Thymus (tissue), 11 donors: ENCODE results near the gene CNKSR3. TPM values are rescaled to one million over a fixed set of nuclear protein-coding genes. Genes with fewer than 3 reads are reported as not detected.
"Not testable (repeated sequence)": the region's sequence is repeated elsewhere in the genome, so short reads cannot be mapped to it uniquely, and the experiment has no call there.

Experiments used
- DNase-seq, 9 donors: peaks; one replicate each; pipeline ENCODE4 v3.0.0-alpha.2; 2013; ENCODE audit warnings: low spot score in 9 of 9, low read depth in 6 of 9, missing footprints in 1 of 9
- H3K27ac ChIP-seq, 2 donors: one replicate each; pipeline ENCODE4 v1.5.1; 2013; ENCODE audit warnings: control low read depth in 1 of 2, low read depth in 1 of 2, low read length in 1 of 2, mild to moderate bottlenecking in 1 of 2, moderate library complexity in 1 of 2
- H3K27me3 ChIP-seq, 2 donors: one replicate each; pipeline ENCODE4 v1.5.1; 2013; ENCODE audit warnings: low read length in 1 of 2; ENCODE audit not compliant: control insufficient read depth in 2 of 2, insufficient read depth in 1 of 2
- H3K36me3 ChIP-seq, 2 donors: one replicate each; pipeline ENCODE4 v1.5.1; 2013; ENCODE audit warnings: low read length in 1 of 2, mild to moderate bottlenecking in 1 of 2, moderate library complexity in 1 of 2; ENCODE audit not compliant: control insufficient read depth in 2 of 2, insufficient read depth in 2 of 2
- H3K4me1 ChIP-seq, 2 donors: one replicate each; pipeline ENCODE4 v1.5.1; 2013; ENCODE audit warnings: low read length in 2 of 2; ENCODE audit not compliant: control insufficient read depth in 2 of 2, insufficient read depth in 2 of 2
- H3K4me3 ChIP-seq, 2 donors: one replicate each; pipeline ENCODE4 v1.5.1; 2013; ENCODE audit warnings: low read length in 2 of 2, control low read depth in 1 of 2, mild to moderate bottlenecking in 1 of 2
- H3K9me3 ChIP-seq, 2 donors: one replicate each; pipeline ENCODE4 v1.5.1; 2013; ENCODE audit warnings: low read length in 1 of 2, mild to moderate bottlenecking in 1 of 2; ENCODE audit not compliant: control insufficient read depth in 2 of 2, insufficient read depth in 1 of 2
- WGBS: extraction: QIAGEN DNeasy Blood & Tissue Kit; methylation state at CpG from one replicate; pipeline ENCODE4 v1.1.7; 2013; 5-methylcytosine and 5-hydroxymethylcytosine counted together
- polyA plus RNA-seq: library from polyadenylated mRNA; stranded (reverse); fragments of 200-250 nt; gene quantifications from one replicate; pipeline ENCODE4 v1.2.3, GENCODE V29; 2013
- total RNA-seq: library from RNA; stranded (reverse); fragments of 120-200 nt; gene quantifications from one replicate; pipeline ENCODE4 v1.2.4, GENCODE V29; 2013
- donor health status: healthy.

CNKSR3 gene
- total and polyA plus RNA-seq, 2 donors, result 5.4 to 8.2 TPM

- Histone ChIP-seq H3K4me1 (no peaks in the 10 kb centered on the region), H3K27ac (no peak overlapping the region), H3K9me3 (no peaks in the 10 kb centered on the region), H3K4me3 (no peak overlapping the region), H3K27me3 (no peaks in the 10 kb centered on the region), H3K36me3 (no peaks in the 10 kb centered on the region)
- WGBS, result 98% methylated on average over 6 of the region's 6 CpGs
- no peak for DNase-seq
Observed at GRCh38 chr6:154518396-154518795, 7.9 kb upstream of the CNKSR3 start.

DNA sequence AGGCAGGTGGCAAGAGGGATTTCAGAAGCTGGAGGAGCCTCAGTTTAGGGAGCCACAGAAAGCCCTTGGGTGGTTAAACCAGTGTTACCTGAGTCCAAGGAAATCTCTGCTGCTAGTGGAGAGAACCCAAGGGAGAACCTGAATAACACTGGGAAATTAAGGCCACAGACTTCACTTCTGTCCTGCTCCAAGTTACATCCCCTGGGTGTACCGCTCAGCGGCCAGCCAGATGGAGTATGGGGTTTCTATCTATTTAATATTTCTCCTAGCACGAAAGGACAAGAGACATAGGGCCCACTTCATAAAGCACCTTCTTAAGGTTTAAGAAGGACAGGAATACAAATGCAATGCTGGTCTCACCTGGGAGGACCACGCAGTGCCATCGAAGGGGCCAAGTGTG is 5.8 kb upstream of the CNKSR3 start:
- no peak overlapping the region for H3K4me3 ChIP-seq
- WGBS, result 78% methylated on average over 5 of the region's 5 CpGs
- no peaks in the 10 kb centered on the region for H3K4me1 ChIP-seq
- no peak for DNase-seq
- peak overlapping the region in 1 of 2 donors; percentile 52 for H3K27ac ChIP-seq
- H3K27me3 ChIP-seq, result peaks cover 0 to 2% of the 10 kb centered on the region in 2 donors
- no peaks in the 10 kb centered on the region for H3K9me3 ChIP-seq
- H3K36me3 ChIP-seq, result no peaks in the 10 kb centered on the region

GRCh38 chr6:154515826-154516225 is 5.3 kb upstream of the CNKSR3 start:
- no peaks in the 10 kb centered on the region for H3K9me3 ChIP-seq
- no peaks in the 10 kb centered on the region for H3K36me3 ChIP-seq
- DNase-seq, result no peak
- peak overlapping the region in 1 of 2 donors; percentile 52 for H3K27ac ChIP-seq
- no peak overlapping the region for H3K4me3 ChIP-seq
- H3K4me1 ChIP-seq, result no peaks in the 10 kb centered on the region
- peaks cover 0 to 6% of the 10 kb centered on the region in 2 donors for H3K27me3 ChIP-seq
- WGBS, result 90% methylated on average over 7 of the region's 7 CpGs

DNA sequence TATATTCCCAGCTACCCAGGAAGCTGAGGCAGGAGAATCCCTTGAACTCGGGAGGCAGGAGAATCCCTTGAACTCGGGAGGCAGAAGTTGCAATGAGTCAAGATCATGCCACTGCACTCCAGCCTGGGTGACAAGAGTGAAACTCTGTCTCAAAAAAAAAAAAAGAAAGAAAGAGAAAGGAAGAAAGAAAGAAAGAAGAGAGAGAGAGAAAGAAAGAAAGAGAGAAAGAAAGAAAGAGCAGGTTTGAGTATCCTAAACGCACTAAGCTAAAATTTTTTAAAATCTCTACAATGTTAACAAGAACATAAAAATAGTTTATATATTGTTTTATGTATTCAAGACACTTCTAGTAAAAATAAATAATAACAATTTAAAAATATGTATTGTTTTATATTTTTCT is 4.6 kb upstream of the CNKSR3 start:
- H3K9me3 ChIP-seq, H3K4me3 ChIP-seq, H3K36me3 ChIP-seq, H3K4me1 ChIP-seq, H3K27ac ChIP-seq, DNase-seq: not testable (repeated sequence)
- 99% methylated on average over 3 of the region's 3 CpGs for WGBS
- peaks cover 4 to 14% of the 10 kb centered on the region in 2 donors for H3K27me3 ChIP-seq

GRCh38 chr6:154514481-154514880 is 4.0 kb upstream of the CNKSR3 start:
- Histone ChIP-seq H3K9me3 (no peaks in the 10 kb centered on the region), H3K4me3 (no peak overlapping the region), H3K27me3 (peaks cover 5 to 20% of the 10 kb centered on the region in 2 donors), H3K27ac (no peak overlapping the region), H3K4me1 (peaks cover 4 to 5% of the 10 kb centered on the region in 2 donors), H3K36me3 (no peaks in the 10 kb centered on the region)
- 96% methylated on average over 3 of the region's 3 CpGs for WGBS
- DNase-seq, result no peak

DNA sequence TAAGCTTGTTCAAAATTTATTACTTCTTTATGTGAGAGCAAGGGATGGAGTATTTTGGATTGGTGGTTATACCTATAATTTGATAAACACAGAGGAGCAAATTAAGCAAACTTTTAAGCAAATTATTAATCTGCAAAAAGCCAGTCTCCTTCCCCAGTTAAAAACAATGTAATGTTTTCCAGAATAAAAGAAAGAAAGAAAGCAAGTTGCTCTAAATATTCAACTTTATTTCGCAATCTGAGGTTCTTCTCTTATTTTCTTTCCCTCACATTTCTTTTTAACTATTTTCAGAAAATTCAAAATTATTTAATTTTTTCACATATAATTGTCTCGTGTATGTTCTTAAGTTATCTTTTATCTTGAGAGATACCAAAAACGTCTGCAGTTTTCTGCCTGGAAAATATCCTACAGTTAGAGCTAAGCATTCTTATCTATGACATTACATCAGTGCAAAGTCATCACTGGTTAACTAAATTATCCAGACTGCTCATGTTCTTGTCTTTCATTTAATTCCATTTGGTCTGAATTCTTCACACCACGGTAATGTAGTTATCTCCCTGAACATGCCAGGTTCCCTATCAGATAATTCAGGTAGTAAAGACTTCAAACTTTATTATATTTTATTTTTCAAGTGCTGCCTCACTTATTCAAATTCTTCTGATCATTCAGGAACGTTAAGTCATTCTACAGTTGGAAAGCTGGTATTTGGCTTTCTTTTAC is 3.3 kb upstream of the CNKSR3 start:
- Histone ChIP-seq H3K27ac (no peak overlapping the region), H3K36me3 (no peaks in the 10 kb centered on the region), H3K4me3 (no peak overlapping the region), H3K27me3 (peaks cover 12 to 26% of the 10 kb centered on the region in 2 donors), H3K9me3 (no peaks in the 10 kb centered on the region), H3K4me1 (peaks cover 4 to 8% of the 10 kb centered on the region in 2 donors)
- 87% methylated on average over 5 of the region's 5 CpGs for WGBS
- DNase-seq, result no peak

DNA sequence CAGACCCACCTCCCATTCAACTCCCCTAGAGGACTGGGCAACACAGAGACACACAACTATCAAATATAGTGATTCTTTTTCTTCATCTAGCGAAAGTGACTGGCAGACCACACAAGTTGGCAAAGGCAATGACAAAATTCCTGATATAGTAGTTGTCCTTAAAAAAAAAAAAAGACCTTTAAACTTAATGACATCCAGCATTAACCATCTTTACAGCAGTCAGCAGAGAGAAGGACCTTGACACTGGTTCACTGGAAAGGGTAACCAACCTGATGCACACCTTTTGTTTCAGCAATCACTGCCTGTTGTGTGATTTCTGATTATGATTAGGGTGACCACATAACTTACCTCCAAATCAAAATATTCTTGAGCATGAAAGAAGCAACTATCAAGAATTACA is 1.7 kb upstream of the CNKSR3 start:
- Histone ChIP-seq H3K27ac (no peak overlapping the region), H3K4me3 (no peak overlapping the region), H3K36me3 (no peaks in the 10 kb centered on the region), H3K27me3 (peaks cover 14 to 32% of the 10 kb centered on the region in 2 donors), H3K9me3 (no peaks in the 10 kb centered on the region), H3K4me1 (peaks cover 4 to 8% of the 10 kb centered on the region in 2 donors)
- 97% methylated on average over 1 of the region's 1 CpG for WGBS
- no peak for DNase-seq

DNA sequence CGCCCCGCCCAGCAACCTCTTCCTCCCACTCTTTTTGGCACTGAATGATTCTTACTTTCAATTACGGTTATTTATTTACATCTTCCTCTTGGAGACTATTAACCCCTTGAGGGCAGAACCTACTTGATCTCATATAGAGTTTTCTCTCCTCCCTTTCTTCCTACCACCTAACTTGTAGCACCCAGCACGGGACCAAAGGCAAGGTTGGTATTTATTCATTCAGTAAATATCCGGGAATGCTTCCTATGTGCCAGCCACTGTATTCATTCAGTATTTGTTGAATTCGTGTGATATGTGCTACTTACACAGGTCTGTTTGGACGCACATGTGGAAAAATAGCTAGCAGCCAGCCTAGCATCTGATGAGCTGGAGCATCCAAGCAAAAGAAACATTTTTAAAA is 1.3 kb upstream of the CNKSR3 start:
- 75% methylated on average over 7 of the region's 7 CpGs for WGBS
- DNase-seq, result no peak
- H3K9me3 ChIP-seq, result no peaks in the 10 kb centered on the region
- H3K27me3 ChIP-seq, result peaks cover 14 to 32% of the 10 kb centered on the region in 2 donors
- no peaks in the 10 kb centered on the region for H3K36me3 ChIP-seq
- no peak overlapping the region for H3K27ac ChIP-seq
- peaks cover 4 to 8% of the 10 kb centered on the region in 2 donors for H3K4me1 ChIP-seq
- no peak overlapping the region for H3K4me3 ChIP-seq

DNA sequence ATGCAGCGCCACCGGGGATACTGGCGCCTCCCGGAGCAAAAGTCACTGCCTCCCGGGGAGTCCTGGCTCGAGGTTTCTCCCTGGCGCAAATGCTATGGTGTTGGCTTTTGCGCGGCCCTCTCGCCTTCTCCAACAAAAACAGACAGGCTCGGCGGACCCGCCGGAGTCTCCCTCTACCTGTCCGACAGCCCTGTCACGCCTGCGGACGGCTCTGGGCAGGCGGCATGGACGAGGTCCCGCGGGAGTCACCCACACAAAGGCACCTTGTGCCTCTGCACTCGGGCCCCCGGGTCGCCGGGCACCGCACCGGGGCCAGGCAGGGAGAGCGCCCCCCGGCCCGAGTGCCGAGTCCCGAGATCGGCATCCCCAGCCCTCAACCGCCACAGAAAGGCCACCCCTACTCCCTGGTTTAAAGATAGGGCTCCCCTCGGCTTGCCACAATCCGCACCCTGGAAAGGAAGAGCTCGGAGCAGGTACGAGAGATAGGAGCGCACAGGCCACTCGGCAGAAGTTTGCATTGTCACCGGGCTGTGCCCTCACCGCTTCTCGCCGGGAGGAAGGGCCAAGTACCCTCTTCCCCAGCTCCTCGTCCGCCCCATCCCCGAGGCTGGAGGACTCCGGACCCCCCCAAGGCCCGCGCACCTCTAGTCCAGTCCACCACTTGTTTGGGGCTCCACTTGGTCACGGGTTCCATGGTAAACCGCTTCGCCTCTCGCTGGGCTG is 903 bp downstream of the CNKSR3 start:
- under 1% methylated on average over 55 of the region's 55 CpGs for WGBS
- DNase-seq, result peak in 3 of 9 donors; percentile 2 to 41 (median 7)
- H3K4me1 ChIP-seq, result peaks cover 4 to 8% of the 10 kb centered on the region in 2 donors
- peaks cover 14 to 32% of the 10 kb centered on the region in 2 donors for H3K27me3 ChIP-seq
- peak overlapping the region; percentile 14 to 69 for H3K27ac ChIP-seq
- H3K36me3 ChIP-seq, result no peaks in the 10 kb centered on the region
- peak overlapping the region; percentile 48 to 62 for H3K4me3 ChIP-seq
- H3K9me3 ChIP-seq, result peaks cover 0 to 3% of the 10 kb centered on the region in 2 donors
